ENCODE data around the gene CA6.

CA6 gene

GRCh38 chr1:8956461-8957349, 11.0 kb downstream of the CA6 start:
- no peak for TF ChIP-seq POLR2AphosphoS5 (IDR thresholded peaks at IDR 0.05; ENCODE audit: low read depth, low read length)
- no peak for TF ChIP-seq SIN3A (IDR thresholded peaks at IDR 0.05; ENCODE audit: borderline replicate concordance, insufficient read depth, low read length)
- TF ChIP-seq, protein P1, sequence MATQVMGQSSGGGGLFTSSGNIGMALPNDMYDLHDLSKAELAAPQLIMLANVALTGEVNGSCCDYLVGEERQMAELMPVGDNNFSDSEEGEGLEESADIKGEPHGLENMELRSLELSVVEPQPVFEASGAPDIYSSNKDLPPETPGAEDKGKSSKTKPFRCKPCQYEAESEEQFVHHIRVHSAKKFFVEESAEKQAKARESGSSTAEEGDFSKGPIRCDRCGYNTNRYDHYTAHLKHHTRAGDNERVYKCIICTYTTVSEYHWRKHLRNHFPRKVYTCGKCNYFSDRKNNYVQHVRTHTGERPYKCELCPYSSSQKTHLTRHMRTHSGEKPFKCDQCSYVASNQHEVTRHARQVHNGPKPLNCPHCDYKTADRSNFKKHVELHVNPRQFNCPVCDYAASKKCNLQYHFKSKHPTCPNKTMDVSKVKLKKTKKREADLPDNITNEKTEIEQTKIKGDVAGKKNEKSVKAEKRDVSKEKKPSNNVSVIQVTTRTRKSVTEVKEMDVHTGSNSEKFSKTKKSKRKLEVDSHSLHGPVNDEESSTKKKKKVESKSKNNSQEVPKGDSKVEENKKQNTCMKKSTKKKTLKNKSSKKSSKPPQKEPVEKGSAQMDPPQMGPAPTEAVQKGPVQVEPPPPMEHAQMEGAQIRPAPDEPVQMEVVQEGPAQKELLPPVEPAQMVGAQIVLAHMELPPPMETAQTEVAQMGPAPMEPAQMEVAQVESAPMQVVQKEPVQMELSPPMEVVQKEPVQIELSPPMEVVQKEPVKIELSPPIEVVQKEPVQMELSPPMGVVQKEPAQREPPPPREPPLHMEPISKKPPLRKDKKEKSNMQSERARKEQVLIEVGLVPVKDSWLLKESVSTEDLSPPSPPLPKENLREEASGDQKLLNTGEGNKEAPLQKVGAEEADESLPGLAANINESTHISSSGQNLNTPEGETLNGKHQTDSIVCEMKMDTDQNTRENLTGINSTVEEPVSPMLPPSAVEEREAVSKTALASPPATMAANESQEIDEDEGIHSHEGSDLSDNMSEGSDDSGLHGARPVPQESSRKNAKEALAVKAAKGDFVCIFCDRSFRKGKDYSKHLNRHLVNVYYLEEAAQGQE (IDR thresholded peaks at IDR 0.05; ENCODE audit: insufficient read depth in 1 of 2, low read depth in 2 of 2, low read length in 2 of 2) = no peak
- TF ChIP-seq FOXP2 (optimal IDR thresholded peaks at IDR 0.05; ENCODE audit: borderline replicate concordance, extremely low read depth, extremely low read length, insufficient read depth) = no peak
- no peak for TF ChIP-seq TAF1 (IDR thresholded peaks at IDR 0.05; ENCODE audit: borderline replicate concordance, insufficient read depth, low read length)

DNA sequence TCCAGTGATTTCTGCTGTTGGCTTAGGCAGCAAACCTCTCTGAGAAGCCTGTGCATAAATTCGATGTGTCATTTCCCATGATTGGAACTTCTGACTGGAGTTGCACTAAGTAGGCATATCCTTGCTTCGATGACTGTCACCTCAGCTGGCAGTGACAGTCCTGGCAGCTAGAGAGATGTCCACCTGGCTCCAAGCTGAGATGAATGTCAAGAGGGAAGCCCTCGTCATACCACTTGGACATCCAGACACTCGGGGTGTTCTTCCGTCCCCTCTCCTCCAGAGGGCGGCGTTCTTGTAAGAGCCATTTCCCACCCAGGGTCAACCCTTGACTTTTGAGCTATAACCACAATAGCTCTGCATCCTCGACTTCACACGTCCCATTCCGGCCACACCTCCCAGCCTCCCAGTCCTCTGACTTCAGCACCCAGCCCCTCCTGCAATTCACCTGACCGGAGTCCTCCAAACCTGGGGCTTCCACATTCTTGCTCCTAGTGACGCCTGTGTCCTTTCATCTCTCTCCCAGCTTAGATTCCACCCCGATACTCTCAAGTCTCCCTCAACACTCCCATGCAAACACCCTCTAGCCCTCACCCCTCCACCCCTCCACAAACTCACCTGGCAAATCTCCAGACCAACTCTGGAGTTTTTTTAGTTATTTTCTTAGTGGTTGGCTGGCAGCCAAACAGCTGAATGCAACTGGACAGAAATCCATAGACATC, 17.3 kb downstream of the CA6 start:
- TF ChIP-seq, protein P1 (IDR thresholded peaks at IDR 0.05; ENCODE audit: insufficient read depth in 1 of 2, low read depth in 2 of 2, low read length in 2 of 2) = no peak
- TF ChIP-seq SIN3A (IDR thresholded peaks at IDR 0.05; ENCODE audit: borderline replicate concordance, insufficient read depth, low read length) (no peak), TAF1 (IDR thresholded peaks at IDR 0.05; ENCODE audit: borderline replicate concordance, insufficient read depth, low read length) (no peak), POLR2AphosphoS5 (IDR thresholded peaks at IDR 0.05; ENCODE audit: low read depth, low read length) (no peak), FOXP2 (optimal IDR thresholded peaks at IDR 0.05; ENCODE audit: borderline replicate concordance, extremely low read depth, extremely low read length, insufficient read depth) (no peak)

DNA sequence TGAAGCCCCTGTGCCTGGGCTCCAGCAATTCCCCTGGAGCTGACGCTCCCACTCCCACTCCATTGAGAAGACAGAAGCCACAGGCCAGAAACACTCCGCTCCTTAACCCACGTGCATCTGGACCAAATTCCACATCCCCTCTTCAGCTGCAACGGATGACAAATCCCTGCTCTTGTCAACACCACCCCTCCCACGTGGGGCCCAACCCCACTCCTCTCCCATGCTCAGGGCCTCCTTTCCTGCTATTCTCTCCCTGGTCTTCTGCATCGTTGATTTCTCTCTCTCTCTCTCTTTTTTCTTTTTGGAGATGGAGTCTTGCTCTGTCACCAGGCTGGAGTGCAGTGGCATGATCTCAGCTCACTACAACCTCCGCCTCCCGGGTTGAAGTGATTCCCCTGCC, 18.3 kb downstream of the CA6 start:
- TF ChIP-seq FOXP2 (optimal IDR thresholded peaks at IDR 0.05; ENCODE audit: borderline replicate concordance, extremely low read depth, extremely low read length, insufficient read depth) (no peak), SIN3A (IDR thresholded peaks at IDR 0.05; ENCODE audit: borderline replicate concordance, insufficient read depth, low read length) (no peak), TAF1 (IDR thresholded peaks at IDR 0.05; ENCODE audit: borderline replicate concordance, insufficient read depth, low read length) (no peak), POLR2AphosphoS5 (IDR thresholded peaks at IDR 0.05; ENCODE audit: low read depth, low read length) (no peak)
- TF ChIP-seq, protein P1 (IDR thresholded peaks at IDR 0.05; ENCODE audit: insufficient read depth in 1 of 2, low read depth in 2 of 2, low read length in 2 of 2) = no peak

GRCh38 chr1:8965121-8965820, 19.6 kb downstream of the CA6 start:
- TF ChIP-seq, protein P1 (IDR thresholded peaks at IDR 0.05; ENCODE audit: insufficient read depth in 1 of 2, low read depth in 2 of 2, low read length in 2 of 2) = no peak

Data from PFSK-1 (cell line).